Osteoblast (primary cell): ENCODE data around the gene ANKFN1. TPM values are rescaled to one million over a fixed set of nuclear protein-coding genes. Genes with fewer than 3 reads are reported as not detected.
A peak's percentile ranks its signal among the peaks of the same experiment; 100 is the strongest.

ENCODE experiments used
- DNase-seq: peaks from one replicate; pipeline ENCODE4 v3.0.0; 2011; ENCODE audit warnings: low spot score, mixed read lengths; ENCODE audit not compliant: insufficient read length; ENCODE audit errors: missing footprints
- H2AFZ ChIP-seq: 2 replicates; pipeline ENCODE4 v1.6.0; 2011; ENCODE audit warnings: mild to moderate bottlenecking, low read length
- H3K27ac ChIP-seq: 2 replicates; pipeline ENCODE4 v1.5.1; 2011; ENCODE audit warnings: mild to moderate bottlenecking, low read depth, low read length, moderate library complexity
- H3K27me3 ChIP-seq: 2 replicates; pipeline ENCODE4 v1.6.0; 2012; ENCODE audit warnings: mild to moderate bottlenecking, control low read depth, inconsistent platforms, low read length, moderate library complexity; ENCODE audit not compliant: insufficient read depth
- H3K36me3 ChIP-seq: 2 replicates; pipeline ENCODE4 v1.5.1; 2011; ENCODE audit warnings: mild to moderate bottlenecking, low read length, control low read depth, moderate library complexity; ENCODE audit not compliant: insufficient read depth
- H3K4me1 ChIP-seq: 2 replicates; pipeline ENCODE4 v1.5.1; 2011; ENCODE audit warnings: mild to moderate bottlenecking, low read length, control low read depth, moderate library complexity; ENCODE audit not compliant: insufficient read depth
- H3K4me2 ChIP-seq: 2 replicates; pipeline ENCODE4 v1.6.0; 2011; ENCODE audit warnings: mild to moderate bottlenecking, low read length; ENCODE audit not compliant: insufficient read depth
- H3K4me3 ChIP-seq: fragments of 200-600 bp; sonication (generic); 3 replicates; pipeline ENCODE4 v1.5.1; 2012; ENCODE audit warnings: mild to moderate bottlenecking, low read length, inconsistent platforms; ENCODE audit not compliant: insufficient read depth
- H3K79me2 ChIP-seq: 2 replicates; pipeline ENCODE4 v1.6.0; 2012; ENCODE audit warnings: mild to moderate bottlenecking, low read length, control low read depth, inconsistent platforms; ENCODE audit not compliant: insufficient read depth
- H3K9me3 ChIP-seq: 2 replicates; pipeline ENCODE4 v1.5.1; 2011; ENCODE audit warnings: low read depth, low read length, control low read depth
- H4K20me1 ChIP-seq: 2 replicates; pipeline ENCODE4 v1.6.0; 2012; ENCODE audit warnings: mild to moderate bottlenecking, low read length, control low read depth; ENCODE audit not compliant: insufficient read depth
- CTCF ChIP-seq: IDR thresholded peaks from 2 replicates; pipeline ENCODE4 v1.5.1; 2011; ENCODE audit warnings: mild to moderate bottlenecking, low read depth, low read length, moderate library complexity; ENCODE audit errors: extremely low read depth
- total RNA-seq: library from RNA; depleted of rRNA; stranded (reverse); fragments of >200 nt; gene quantifications from 2 replicates; pipeline ENCODE4 v1.2.3, GENCODE V29; 2012

The ANKFN1 gene
- total RNA-seq, 1 donor: 0.72 TPM

DNA sequence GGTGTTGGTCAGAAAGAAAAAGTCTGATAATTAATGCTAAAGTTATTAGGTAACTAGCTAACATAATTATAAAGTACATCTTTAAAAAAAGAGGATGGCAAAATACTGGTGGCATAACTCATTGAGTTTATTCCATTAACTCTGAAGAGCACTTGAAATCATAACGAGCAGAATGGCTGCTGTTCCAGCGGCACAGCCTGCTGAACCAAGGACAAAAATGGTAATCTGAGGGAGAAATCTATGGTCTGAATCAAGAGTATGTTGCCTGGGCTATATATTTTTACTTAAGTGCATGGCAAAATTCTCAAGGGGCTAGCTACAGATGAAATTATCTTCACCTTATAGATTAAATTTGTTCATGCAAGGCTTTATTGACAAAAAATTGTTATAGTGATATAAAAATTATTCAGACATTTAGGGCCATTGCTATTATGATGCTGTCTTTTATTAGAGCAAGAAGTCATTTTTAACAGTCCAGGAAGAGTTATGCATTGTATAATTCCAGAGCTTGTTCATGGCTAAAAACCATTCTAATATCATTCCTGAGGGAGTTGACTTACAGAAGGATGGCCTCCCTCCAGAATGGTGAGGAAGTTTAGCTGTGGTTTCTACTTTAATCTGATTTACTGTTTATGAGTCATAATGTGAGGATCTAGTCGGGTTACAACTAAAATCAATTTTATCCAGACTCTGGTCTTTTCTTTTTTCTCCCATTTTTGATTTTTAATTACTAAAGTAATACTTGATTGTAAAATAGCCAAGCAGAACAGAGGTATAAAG lies 41.4 kb upstream of the ANKFN1 start:
- H3K27me3 ChIP-seq: peaks cover 11% of the 10 kb centered on the region
- no peak overlapping the region for H2AFZ ChIP-seq
- H3K4me2 ChIP-seq: no peak overlapping the region
- H3K79me2 ChIP-seq: no peaks in the 10 kb centered on the region
- no peak overlapping the region for H3K27ac ChIP-seq
- no peaks in the 10 kb centered on the region for H3K36me3 ChIP-seq
- no peaks in the 10 kb centered on the region for H3K9me3 ChIP-seq
- no peak overlapping the region for H3K4me3 ChIP-seq
- no peak for TF ChIP-seq CTCF
- no peaks in the 10 kb centered on the region for H4K20me1 ChIP-seq
- peak; percentile 5 for DNase-seq
- peaks cover 3% of the 10 kb centered on the region for H3K4me1 ChIP-seq

- H3K36me3 ChIP-seq: no peaks in the 10 kb centered on the region
- no peak overlapping the region for H2AFZ ChIP-seq
- DNase-seq: peak; percentile 19
- H3K27me3 ChIP-seq: peaks cover 9% of the 10 kb centered on the region
- no peak overlapping the region for H3K4me3 ChIP-seq
- no peak for TF ChIP-seq CTCF
- no peaks in the 10 kb centered on the region for H3K79me2 ChIP-seq
- H3K27ac ChIP-seq: no peak overlapping the region
- no peaks in the 10 kb centered on the region for H4K20me1 ChIP-seq
- H3K4me1 ChIP-seq: peaks cover 3% of the 10 kb centered on the region
- no peaks in the 10 kb centered on the region for H3K9me3 ChIP-seq
- no peak overlapping the region for H3K4me2 ChIP-seq
Observed at GRCh38 chr17:56113486-56113885, 39.8 kb upstream of the ANKFN1 start.

- Histone ChIP-seq H3K4me3 (no peak overlapping the region), H3K79me2 (no peaks in the 10 kb centered on the region), H3K4me2 (no peak overlapping the region), H3K4me1 (peaks cover 3% of the 10 kb centered on the region), H2AFZ (no peak overlapping the region), H3K27ac (no peak overlapping the region), H4K20me1 (no peaks in the 10 kb centered on the region), H3K9me3 (no peaks in the 10 kb centered on the region), H3K27me3 (peaks cover 5% of the 10 kb centered on the region), H3K36me3 (no peaks in the 10 kb centered on the region)
- TF ChIP-seq CTCF: no peak
- no peak for DNase-seq
Observed at GRCh38 chr17:56114469-56114868, 38.8 kb upstream of the ANKFN1 start.

GRCh38 chr17:56119191-56119590 lies 34.1 kb upstream of the ANKFN1 start:
- no peaks in the 10 kb centered on the region for H4K20me1 ChIP-seq
- H3K4me2 ChIP-seq: no peak overlapping the region
- H3K4me3 ChIP-seq: no peak overlapping the region
- H2AFZ ChIP-seq: no peak overlapping the region
- no peaks in the 10 kb centered on the region for H3K9me3 ChIP-seq
- TF ChIP-seq CTCF: no peak
- H3K27ac ChIP-seq: no peak overlapping the region
- H3K4me1 ChIP-seq: no peaks in the 10 kb centered on the region
- DNase-seq: no peak
- no peaks in the 10 kb centered on the region for H3K36me3 ChIP-seq
- H3K79me2 ChIP-seq: no peaks in the 10 kb centered on the region
- no peaks in the 10 kb centered on the region for H3K27me3 ChIP-seq
